Neural cell (in vitro differentiated cells): ENCODE measurements around the gene OR51G2. TPM values are rescaled to one million over a fixed set of nuclear protein-coding genes. Genes with fewer than 3 reads are reported as not detected.

Source experiments
- H2AFZ ChIP-seq: fragments of 200-600, 300-800 bp; sonication (generic), shearing (Covaris generic); 2 replicates; pipeline ENCODE4 v1.6.0; 2014; ENCODE audit warnings: low read depth, mild to moderate bottlenecking, antibody characterized with exemption, low read length, moderate library complexity
- H3F3A ChIP-seq: fragments of 200-600 bp; shearing (Covaris generic); 2 replicates; pipeline ENCODE4 v1.6.1; 2016; ENCODE audit warnings: mild to moderate bottlenecking, moderate library complexity, mixed read lengths, antibody characterized with exemption, low read length; ENCODE audit not compliant: insufficient read depth, poor library complexity, severe bottlenecking
- H3K27ac ChIP-seq: fragments of 200-600, 300-800 bp; sonication (generic), shearing (Covaris generic); 2 replicates; pipeline ENCODE4 v1.5.1; 2014; ENCODE audit warnings: mild to moderate bottlenecking, low read length, moderate library complexity
- H3K27me3 ChIP-seq: fragments of 300-800, 200-600 bp; sonication (generic), shearing (Covaris generic); 2 replicates; pipeline ENCODE4 v1.6.0; 2014; ENCODE audit warnings: mild to moderate bottlenecking, low read depth, low read length, moderate library complexity; ENCODE audit not compliant: insufficient read depth
- H3K36me3 ChIP-seq: fragments of 300-800, 200-600 bp; sonication (generic), shearing (Covaris generic); 2 replicates; pipeline ENCODE4 v1.5.1; 2014; ENCODE audit warnings: mild to moderate bottlenecking, antibody characterized with exemption, low read length, moderate library complexity; ENCODE audit not compliant: insufficient read depth
- H3K4me2 ChIP-seq: fragments of 300-800, 200-600 bp; sonication (generic), shearing (Covaris generic); 2 replicates; pipeline ENCODE4 v1.6.0; 2014; ENCODE audit warnings: mild to moderate bottlenecking, low read length
- H3K4me3 ChIP-seq: fragments of 300-800, 200-600 bp; sonication (generic), shearing (Covaris generic); 2 replicates; pipeline ENCODE4 v1.5.1; 2014; ENCODE audit warnings: mild to moderate bottlenecking, low read length, moderate library complexity
- H3K79me2 ChIP-seq: fragments of 200-600 bp; shearing (Covaris generic); replicated peaks from 2 replicates; pipeline ENCODE4 v1.6.0; 2014; ENCODE audit warnings: mild to moderate bottlenecking, low read length, moderate library complexity; ENCODE audit not compliant: insufficient read depth
- H3K9ac ChIP-seq: fragments of 300-800, 200-600 bp; sonication (generic), shearing (Covaris generic); 2 replicates; pipeline ENCODE4 v1.6.1; 2016; ENCODE audit warnings: mild to moderate bottlenecking, low read length, mixed read lengths
- H3K9me2 ChIP-seq: fragments of 200-600 bp; shearing (Covaris generic); 2 replicates; pipeline ENCODE4 v1.6.1; 2016; ENCODE audit warnings: mild to moderate bottlenecking, low read length, mixed read lengths; ENCODE audit not compliant: insufficient read depth
- H3K9me3 ChIP-seq: fragments of 200-600, 300-800 bp; sonication (generic), shearing (Covaris generic); 2 replicates; pipeline ENCODE4 v1.6.1; 2016; ENCODE audit warnings: mild to moderate bottlenecking, mixed run types, low read length, moderate library complexity, mixed read lengths
- H4K20me1 ChIP-seq: fragments of 200-600 bp; shearing (Covaris generic); 2 replicates; pipeline ENCODE4 v1.6.1; 2016; ENCODE audit warnings: mild to moderate bottlenecking, mixed run types; ENCODE audit not compliant: insufficient read depth
- EP300 ChIP-seq: fragments of 450-650 bp; conservative IDR thresholded peaks from 2 replicates; pipeline ENCODE4 v1.6.1; 2014; ENCODE audit warnings: antibody characterized with exemption, mild to moderate bottlenecking, moderate library complexity; ENCODE audit not compliant: poor library complexity, severe bottlenecking
- EZH2 ChIP-seq: fragments of 200-600, 300-800 bp; shearing (Covaris generic), sonication (generic); IDR thresholded peaks from 2 replicates; pipeline ENCODE4 v1.6.1; 2014; ENCODE audit warnings: antibody characterized with exemption, low read length, borderline replicate concordance, mild to moderate bottlenecking; ENCODE audit not compliant: insufficient read depth, poor library complexity, severe bottlenecking
- MXI1 ChIP-seq: fragments of 450-650 bp; conservative IDR thresholded peaks from 2 replicates; pipeline ENCODE4 v1.6.1; 2014; ENCODE audit warnings: antibody characterized with exemption, mild to moderate bottlenecking; ENCODE audit not compliant: poor library complexity, severe bottlenecking
- POLR2AphosphoS5 ChIP-seq: IDR thresholded peaks from 2 replicates; pipeline ENCODE4 v1.6.1; 2012
- RAD21 ChIP-seq: fragments of 450-650 bp; conservative IDR thresholded peaks from 2 replicates; pipeline ENCODE4 v1.6.1; 2014; ENCODE audit warnings: antibody characterized with exemption, mild to moderate bottlenecking, moderate library complexity
- SMC3 ChIP-seq: fragments of 450-650 bp; conservative IDR thresholded peaks from 2 replicates; pipeline ENCODE4 v1.6.1; 2014; ENCODE audit warnings: antibody characterized with exemption, mild to moderate bottlenecking, moderate library complexity; ENCODE audit not compliant: poor library complexity
- TAF1 ChIP-seq: IDR thresholded peaks from 2 replicates; pipeline ENCODE4 v1.6.1; 2012; ENCODE audit warnings: low read depth
- polyA plus RNA-seq: library from polyadenylated mRNA; depleted of rRNA; stranded (reverse); fragments of >200 nt; gene quantifications from 2 replicates; pipeline ENCODE4 v1.2.3, GENCODE V29; 2014
- TF ChIP-seq, protein P1 (sequence below): IDR thresholded peaks from 2 replicates; pipeline ENCODE4 v1.6.1; 2012; ENCODE audit warnings: borderline replicate concordance
- TF ChIP-seq, protein P2 (sequence below): fragments of 450-650 bp; IDR thresholded peaks from 2 replicates; pipeline ENCODE4 v1.5.1; 2014; ENCODE audit warnings: antibody characterized with exemption, mild to moderate bottlenecking, moderate library complexity; ENCODE audit not compliant: poor library complexity, severe bottlenecking

OR51G2 gene
- polyA plus RNA-seq, 1 donor from 2014 or later: not detected

DNA sequence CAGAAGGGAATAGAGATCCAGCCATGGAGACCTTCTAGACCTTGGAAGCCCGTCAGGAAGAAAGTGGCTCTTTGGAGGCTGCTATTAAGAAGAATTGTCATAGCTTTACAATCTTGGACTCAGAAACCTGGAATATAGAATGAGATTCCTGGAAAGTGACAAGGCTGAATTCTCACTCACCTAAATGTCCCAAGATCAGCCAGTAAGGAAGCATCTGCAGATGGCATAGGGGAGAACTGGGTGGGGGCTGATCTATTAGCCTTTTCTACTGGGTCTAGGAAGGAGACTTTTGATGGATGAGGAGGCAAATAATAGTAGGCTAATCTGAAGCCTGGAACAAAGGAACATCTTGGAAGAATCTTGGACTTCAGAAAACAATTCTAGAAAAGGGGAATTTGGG lies 5.1 kb upstream of the OR51G2 start, which contains the start of gene OR51G1:
TSS of gene OR51G1 (minus strand) at position 101 of the 400 bp plus-strand sequence. CDS start at position 101, 0 bp downstream.
- Histone ChIP-seq H3K9ac (no peak within 1 kb of the TSS), H3K4me3 (no peak within 1 kb of the TSS), H3K36me3 (no peaks in the 10 kb centered on the region), H2AFZ (no peak within 1 kb of the TSS), H3K4me2 (no peak within 1 kb of the TSS), H3K27ac (no peak within 1 kb of the TSS), H4K20me1 (no peaks in the 10 kb centered on the region), H3K79me2 (no peaks in the 10 kb centered on the region), H3F3A (no peaks in the 10 kb centered on the region), H3K27me3 (no peaks in the 10 kb centered on the region), H3K9me2 (no peaks in the 10 kb centered on the region), H3K9me3 (no peaks in the 10 kb centered on the region)
- no peak for TF ChIP-seq TAF1
- TF ChIP-seq, protein P1, sequence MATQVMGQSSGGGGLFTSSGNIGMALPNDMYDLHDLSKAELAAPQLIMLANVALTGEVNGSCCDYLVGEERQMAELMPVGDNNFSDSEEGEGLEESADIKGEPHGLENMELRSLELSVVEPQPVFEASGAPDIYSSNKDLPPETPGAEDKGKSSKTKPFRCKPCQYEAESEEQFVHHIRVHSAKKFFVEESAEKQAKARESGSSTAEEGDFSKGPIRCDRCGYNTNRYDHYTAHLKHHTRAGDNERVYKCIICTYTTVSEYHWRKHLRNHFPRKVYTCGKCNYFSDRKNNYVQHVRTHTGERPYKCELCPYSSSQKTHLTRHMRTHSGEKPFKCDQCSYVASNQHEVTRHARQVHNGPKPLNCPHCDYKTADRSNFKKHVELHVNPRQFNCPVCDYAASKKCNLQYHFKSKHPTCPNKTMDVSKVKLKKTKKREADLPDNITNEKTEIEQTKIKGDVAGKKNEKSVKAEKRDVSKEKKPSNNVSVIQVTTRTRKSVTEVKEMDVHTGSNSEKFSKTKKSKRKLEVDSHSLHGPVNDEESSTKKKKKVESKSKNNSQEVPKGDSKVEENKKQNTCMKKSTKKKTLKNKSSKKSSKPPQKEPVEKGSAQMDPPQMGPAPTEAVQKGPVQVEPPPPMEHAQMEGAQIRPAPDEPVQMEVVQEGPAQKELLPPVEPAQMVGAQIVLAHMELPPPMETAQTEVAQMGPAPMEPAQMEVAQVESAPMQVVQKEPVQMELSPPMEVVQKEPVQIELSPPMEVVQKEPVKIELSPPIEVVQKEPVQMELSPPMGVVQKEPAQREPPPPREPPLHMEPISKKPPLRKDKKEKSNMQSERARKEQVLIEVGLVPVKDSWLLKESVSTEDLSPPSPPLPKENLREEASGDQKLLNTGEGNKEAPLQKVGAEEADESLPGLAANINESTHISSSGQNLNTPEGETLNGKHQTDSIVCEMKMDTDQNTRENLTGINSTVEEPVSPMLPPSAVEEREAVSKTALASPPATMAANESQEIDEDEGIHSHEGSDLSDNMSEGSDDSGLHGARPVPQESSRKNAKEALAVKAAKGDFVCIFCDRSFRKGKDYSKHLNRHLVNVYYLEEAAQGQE: no peak
- TF ChIP-seq, protein P2, sequence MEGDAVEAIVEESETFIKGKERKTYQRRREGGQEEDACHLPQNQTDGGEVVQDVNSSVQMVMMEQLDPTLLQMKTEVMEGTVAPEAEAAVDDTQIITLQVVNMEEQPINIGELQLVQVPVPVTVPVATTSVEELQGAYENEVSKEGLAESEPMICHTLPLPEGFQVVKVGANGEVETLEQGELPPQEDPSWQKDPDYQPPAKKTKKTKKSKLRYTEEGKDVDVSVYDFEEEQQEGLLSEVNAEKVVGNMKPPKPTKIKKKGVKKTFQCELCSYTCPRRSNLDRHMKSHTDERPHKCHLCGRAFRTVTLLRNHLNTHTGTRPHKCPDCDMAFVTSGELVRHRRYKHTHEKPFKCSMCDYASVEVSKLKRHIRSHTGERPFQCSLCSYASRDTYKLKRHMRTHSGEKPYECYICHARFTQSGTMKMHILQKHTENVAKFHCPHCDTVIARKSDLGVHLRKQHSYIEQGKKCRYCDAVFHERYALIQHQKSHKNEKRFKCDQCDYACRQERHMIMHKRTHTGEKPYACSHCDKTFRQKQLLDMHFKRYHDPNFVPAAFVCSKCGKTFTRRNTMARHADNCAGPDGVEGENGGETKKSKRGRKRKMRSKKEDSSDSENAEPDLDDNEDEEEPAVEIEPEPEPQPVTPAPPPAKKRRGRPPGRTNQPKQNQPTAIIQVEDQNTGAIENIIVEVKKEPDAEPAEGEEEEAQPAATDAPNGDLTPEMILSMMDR: no peak
- TF ChIP-seq EP300: no peak
- no peak for TF ChIP-seq POLR2AphosphoS5
- TF ChIP-seq RAD21: no peak
- TF ChIP-seq EZH2: no peak
- no peak for TF ChIP-seq MXI1
- no peak for TF ChIP-seq SMC3

DNA sequence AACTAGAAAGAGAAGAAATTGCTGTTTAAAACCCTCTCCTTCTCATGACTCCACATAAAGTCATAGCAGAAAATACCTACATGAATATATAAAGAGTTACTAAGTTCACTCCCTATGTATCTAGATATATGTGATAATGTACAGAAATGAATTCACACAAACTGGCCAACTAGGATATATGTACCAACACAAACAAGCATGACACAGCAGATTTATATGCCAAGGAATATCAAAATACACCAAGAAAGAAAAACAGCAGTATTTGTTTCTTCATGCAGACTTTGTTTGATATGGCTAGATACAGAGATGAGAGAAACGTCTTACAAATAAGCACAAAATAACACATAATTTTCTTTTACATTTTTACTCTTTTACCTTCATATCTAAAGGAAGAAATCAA lies 3.2 kb upstream of the OR51G2 start:
- Histone ChIP-seq H3K9me3 (no peaks in the 10 kb centered on the region), H3K4me3 (no peak overlapping the region), H3K4me2 (no peak overlapping the region), H3K27me3 (no peaks in the 10 kb centered on the region), H3K9ac (no peak overlapping the region), H4K20me1 (no peaks in the 10 kb centered on the region), H2AFZ (no peak overlapping the region), H3K79me2 (no peaks in the 10 kb centered on the region), H3K36me3 (no peaks in the 10 kb centered on the region), H3K27ac (no peak overlapping the region), H3K9me2 (no peaks in the 10 kb centered on the region), H3F3A (no peaks in the 10 kb centered on the region)
- TF ChIP-seq EZH2: no peak
- TF ChIP-seq POLR2AphosphoS5: no peak
- TF ChIP-seq, protein P2: no peak
- TF ChIP-seq, protein P1: no peak
- TF ChIP-seq TAF1: no peak
- no peak for TF ChIP-seq RAD21
- TF ChIP-seq SMC3: no peak
- TF ChIP-seq EP300: no peak
- no peak for TF ChIP-seq MXI1
